GM20000 (cell line): ENCODE measurements around the gene PSPH.
A peak's percentile ranks its signal among the peaks of the same experiment; 100 is the strongest.
"Not testable (repeated sequence)": the region's sequence is repeated elsewhere in the genome, so short reads cannot be mapped to it uniquely, and the experiment has no call there.

Experiments used
- DNase-seq: peaks from one replicate; pipeline ENCODE4 v3.0.0; 2012; ENCODE audit warnings: low spot score
- CTCF ChIP-seq: IDR thresholded peaks from 2 replicates; pipeline ENCODE4 v1.5.1; 2012; ENCODE audit warnings: mild to moderate bottlenecking, control low read depth; ENCODE audit errors: extremely low read depth, missing control alignments

The PSPH gene

GRCh38 chr7:56048245-56048644, 3.0 kb downstream of the PSPH start:
- TF ChIP-seq CTCF = no peak
- DNase-seq = no peak

- DNase-seq = not testable (repeated sequence)
Observed at GRCh38 chr7:56047446-56048116, 3.7 kb downstream of the PSPH start.

GRCh38 chr7:56046721-56047445, 4.4 kb downstream of the PSPH start:
- no peak for TF ChIP-seq CTCF
- no peak for DNase-seq

GRCh38 chr7:56045758-56046157, 5.5 kb downstream of the PSPH start:
- not testable (repeated sequence) for DNase-seq

- DNase-seq = no peak
- TF ChIP-seq CTCF = no peak
Observed at GRCh38 chr7:56040730-56041129, 10.5 kb downstream of the PSPH start.

- peak; percentile 81 for DNase-seq
- no peak for TF ChIP-seq CTCF
Observed at GRCh38 chr7:56033671-56034432, 17.4 kb downstream of the PSPH start.

GRCh38 chr7:56032578-56032977, 18.7 kb downstream of the PSPH start:
- not testable (repeated sequence) for DNase-seq

- DNase-seq = not testable (repeated sequence)
Observed at GRCh38 chr7:56031556-56031955, 19.7 kb downstream of the PSPH start.

GRCh38 chr7:56030340-56030739, 20.9 kb downstream of the PSPH start:
- no peak for DNase-seq
- no peak for TF ChIP-seq CTCF
